GM23338 (cell line): ENCODE results near the gene KRT85. TPM values are rescaled to one million over a fixed set of nuclear protein-coding genes. Genes with fewer than 3 reads are reported as not detected.

ENCODE experiments used
- ATAC-seq: fragments of 200-7000 bp; cut with Tn5 transposase; 3 replicates; pipeline ENCODE4 v1.9.1; 2020
- DNase-seq: peaks from one replicate; pipeline ENCODE4 v3.0.0-alpha.2; 2015; ENCODE audit warnings: low spot score
- H2AFZ ChIP-seq: fragments of 200-600 bp; sonication (generic); 2 replicates; pipeline ENCODE4 v1.8.0; 2016; ENCODE audit warnings: antibody characterized with exemption, mild to moderate bottlenecking, moderate library complexity
- H3F3A ChIP-seq: fragments of 200-600 bp; sonication (generic); replicated peaks from 2 replicates; pipeline ENCODE4 v1.8.0; 2017; ENCODE audit warnings: antibody characterized with exemption, mixed run types, low read depth
- H3K27ac ChIP-seq: fragments of 200-600 bp; sonication (generic); 2 replicates; pipeline ENCODE4 v1.6.1; 2016; ENCODE audit warnings: low read depth
- H3K27me3 ChIP-seq: fragments of 200-600 bp; sonication (generic); 2 replicates; pipeline ENCODE4 v1.8.0; 2016; ENCODE audit warnings: mild to moderate bottlenecking, mixed run types, moderate library complexity; ENCODE audit not compliant: insufficient read depth
- H3K36me3 ChIP-seq: fragments of 200-600 bp; sonication (generic); 2 replicates; pipeline ENCODE4 v1.8.0; 2016; ENCODE audit warnings: mild to moderate bottlenecking; ENCODE audit not compliant: insufficient read depth
- H3K4me1 ChIP-seq: fragments of 200-600 bp; sonication (generic); 2 replicates; pipeline ENCODE4 v1.8.0; 2016; ENCODE audit warnings: mild to moderate bottlenecking, moderate library complexity; ENCODE audit not compliant: insufficient read depth
- H3K4me2 ChIP-seq: fragments of 200-600 bp; sonication (generic); 2 replicates; pipeline ENCODE4 v1.7.1; 2017; ENCODE audit warnings: mixed run types
- H3K4me3 ChIP-seq: fragments of 200-600 bp; sonication (generic); 2 replicates; pipeline ENCODE4 v1.6.1; 2016; ENCODE audit warnings: mixed run types
- H3K79me2 ChIP-seq: fragments of 200-600 bp; sonication (generic); replicated peaks from 2 replicates; pipeline ENCODE4 v1.8.0; 2017; ENCODE audit warnings: mild to moderate bottlenecking; ENCODE audit not compliant: insufficient read depth
- H3K9me2 ChIP-seq: fragments of 200-600 bp; sonication (generic); 2 replicates; pipeline ENCODE4 v1.8.0; 2017; ENCODE audit not compliant: insufficient read depth
- H4K20me1 ChIP-seq: fragments of 200-600 bp; sonication (generic); replicated peaks from 2 replicates; pipeline ENCODE4 v1.8.0; 2017; ENCODE audit warnings: mild to moderate bottlenecking; ENCODE audit not compliant: insufficient read depth
- H3K27ac Mint-ChIP-seq: 2 replicates; pipeline ENCODE4 v1.8.0; 2020; ENCODE audit warnings: inconsistent platforms, mild to moderate bottlenecking, moderate library complexity, mixed read lengths
- H3K27me3 Mint-ChIP-seq: 3 replicates; pipeline ENCODE4 v1.8.0; 2022; ENCODE audit warnings: low read depth, mild to moderate bottlenecking, moderate library complexity, mixed read lengths, inconsistent platforms; ENCODE audit not compliant: insufficient read depth, poor library complexity
- H3K36me3 Mint-ChIP-seq: 3 replicates; pipeline ENCODE4 v1.8.0; 2021; ENCODE audit warnings: low read depth, mild to moderate bottlenecking, inconsistent platforms, moderate library complexity, mixed read lengths
- H3K4me1 Mint-ChIP-seq: 3 replicates; pipeline ENCODE4 v1.8.0; 2020; ENCODE audit warnings: mild to moderate bottlenecking, inconsistent platforms, mixed read lengths
- H3K4me3 Mint-ChIP-seq: 3 replicates; pipeline ENCODE4 v1.8.0; 2021; ENCODE audit warnings: moderate library complexity, mild to moderate bottlenecking, inconsistent platforms, mixed read lengths
- H3K9me3 Mint-ChIP-seq: 3 replicates; pipeline ENCODE4 v1.8.0; 2020; ENCODE audit warnings: moderate library complexity, mild to moderate bottlenecking, inconsistent platforms, mixed read lengths
- CREB1 ChIP-seq: fragments of 250-450 bp; sonication (Bioruptor Pico); IDR thresholded peaks from 2 replicates; pipeline ENCODE4 v1.5.0; 2020; ENCODE audit warnings: low read depth, mild to moderate bottlenecking, moderate library complexity
- ETS1 ChIP-seq: IDR thresholded peaks from 2 replicates; pipeline ENCODE4 v1.6.1; 2016; ENCODE audit warnings: antibody characterized with exemption
- EZH2 ChIP-seq: fragments of 200-600 bp; sonication (generic); IDR thresholded peaks from one replicate; pipeline ENCODE4 v1.8.0; 2017; ENCODE audit warnings: antibody characterized with exemption, mild to moderate bottlenecking, low read depth; ENCODE audit not compliant: unreplicated experiment
- EZH2phosphoT487 ChIP-seq: fragments of 200-600 bp; sonication (generic); IDR thresholded peaks from one replicate; pipeline ENCODE4 v1.8.1; 2018; ENCODE audit warnings: antibody characterized with exemption; ENCODE audit not compliant: unreplicated experiment
- JUNB ChIP-seq: IDR thresholded peaks from one replicate; pipeline ENCODE4 v1.6.1; 2016; ENCODE audit warnings: antibody characterized with exemption; ENCODE audit not compliant: unreplicated experiment
- NANOG ChIP-seq: IDR thresholded peaks from 2 replicates; pipeline ENCODE4 v1.6.1; 2016; ENCODE audit warnings: antibody characterized with exemption, borderline replicate concordance
- POLR2AphosphoS5 ChIP-seq: IDR thresholded peaks from 2 replicates; pipeline ENCODE4 v1.6.1; 2016; ENCODE audit warnings: antibody characterized with exemption, low read depth
- STAT1 ChIP-seq: IDR thresholded peaks from one replicate; pipeline ENCODE4 v1.6.1; 2016; ENCODE audit warnings: antibody characterized with exemption; ENCODE audit not compliant: unreplicated experiment
- ZNF114 ChIP-seq: fragments of 250-450 bp; sonication (Bioruptor Pico); IDR thresholded peaks from 2 replicates; pipeline ENCODE4 v1.5.0; 2020; ENCODE audit warnings: mild to moderate bottlenecking, moderate library complexity
- ZNF331 ChIP-seq: fragments of 250-450 bp; sonication (Bioruptor Pico); IDR thresholded peaks from 2 replicates; pipeline ENCODE4 v1.5.0; 2020; ENCODE audit warnings: low read depth, mild to moderate bottlenecking, moderate library complexity
- polyA plus RNA-seq: library from polyadenylated mRNA; unstranded; fragments of >200 nt; fragmentation: Nextera tagmentation; extraction: Ambion mirVana; gene quantifications from 2 replicates; pipeline ENCODE4 v1.2.1, GENCODE V29; 2016
- total RNA-seq: library from RNA; depleted of rRNA; stranded (reverse); fragments of >200 nt; shearing (Covaris generic); gene quantifications from 2 replicates; pipeline ENCODE4 v1.2.3, GENCODE V29; 2014
- TF ChIP-seq, protein P1 (sequence below): IDR thresholded peaks from one replicate; pipeline ENCODE4 v1.6.1; 2018; ENCODE audit warnings: antibody characterized with exemption; ENCODE audit not compliant: unreplicated experiment
- TF ChIP-seq, protein P2 (sequence below): fragments of 250-450 bp; sonication (Bioruptor Pico); IDR thresholded peaks from 2 replicates; pipeline ENCODE4 v1.5.0; 2020; ENCODE audit warnings: mild to moderate bottlenecking, moderate library complexity
- TF ChIP-seq, protein P3 (sequence below), 2 experiments: fragments of 200-600 bp in 1 of 2; sonication (generic) in 1 of 2; conservative IDR thresholded peaks; 2 replicates each; pipeline versions ENCODE4 v1.5.1 to v1.6.1; 2016 to 2017; ENCODE audit warnings: antibody characterized with exemption in 2 of 2, low read depth in 2 of 2, mild to moderate bottlenecking in 2 of 2, moderate library complexity in 1 of 2

The KRT85 gene
- total and polyA plus RNA-seq, 2 experiments from 2014 or later, result not detected

DNA sequence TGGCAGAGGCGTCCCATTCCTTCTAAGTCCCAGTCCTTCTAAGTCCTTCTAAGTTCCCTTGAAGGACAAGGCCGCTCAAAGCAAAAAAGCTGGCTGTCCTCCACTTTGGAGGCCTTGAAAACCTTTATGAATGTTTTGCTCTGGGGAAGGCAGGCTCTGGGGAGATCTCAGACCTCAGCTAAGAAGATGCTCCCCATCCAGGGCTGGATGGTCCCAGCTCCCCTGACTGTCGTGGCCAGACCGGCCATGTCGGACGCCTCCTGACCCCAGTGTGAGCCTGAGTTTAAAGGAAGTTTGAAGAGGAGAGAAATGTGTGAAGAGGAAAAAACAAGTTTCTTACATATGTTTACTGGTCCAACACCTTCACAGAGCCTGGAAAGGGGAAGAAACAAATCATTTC lies 12.3 kb upstream of the KRT85 start:
- no peaks in the 10 kb centered on the region for H3K36me3 ChIP-seq
- no peaks in the 10 kb centered on the region for H4K20me1 ChIP-seq
- no peak overlapping the region for H3K27ac Mint-ChIP-seq
- no peaks in the 10 kb centered on the region for H3K36me3 Mint-ChIP-seq
- H3K27ac ChIP-seq, result no peak overlapping the region
- no peaks in the 10 kb centered on the region for H3F3A ChIP-seq
- no peak overlapping the region for H3K4me3 ChIP-seq
- no peaks in the 10 kb centered on the region for H3K27me3 ChIP-seq
- H3K4me3 Mint-ChIP-seq, result no peak overlapping the region
- no peaks in the 10 kb centered on the region for H3K79me2 ChIP-seq
- no peak overlapping the region for H3K4me2 ChIP-seq
- no peak for DNase-seq
- H3K4me1 Mint-ChIP-seq, result no peaks in the 10 kb centered on the region
- H3K9me3 Mint-ChIP-seq, result no peaks in the 10 kb centered on the region
- TF ChIP-seq EZH2, result no peak
- TF ChIP-seq STAT1, result no peak
- TF ChIP-seq, protein P1, sequence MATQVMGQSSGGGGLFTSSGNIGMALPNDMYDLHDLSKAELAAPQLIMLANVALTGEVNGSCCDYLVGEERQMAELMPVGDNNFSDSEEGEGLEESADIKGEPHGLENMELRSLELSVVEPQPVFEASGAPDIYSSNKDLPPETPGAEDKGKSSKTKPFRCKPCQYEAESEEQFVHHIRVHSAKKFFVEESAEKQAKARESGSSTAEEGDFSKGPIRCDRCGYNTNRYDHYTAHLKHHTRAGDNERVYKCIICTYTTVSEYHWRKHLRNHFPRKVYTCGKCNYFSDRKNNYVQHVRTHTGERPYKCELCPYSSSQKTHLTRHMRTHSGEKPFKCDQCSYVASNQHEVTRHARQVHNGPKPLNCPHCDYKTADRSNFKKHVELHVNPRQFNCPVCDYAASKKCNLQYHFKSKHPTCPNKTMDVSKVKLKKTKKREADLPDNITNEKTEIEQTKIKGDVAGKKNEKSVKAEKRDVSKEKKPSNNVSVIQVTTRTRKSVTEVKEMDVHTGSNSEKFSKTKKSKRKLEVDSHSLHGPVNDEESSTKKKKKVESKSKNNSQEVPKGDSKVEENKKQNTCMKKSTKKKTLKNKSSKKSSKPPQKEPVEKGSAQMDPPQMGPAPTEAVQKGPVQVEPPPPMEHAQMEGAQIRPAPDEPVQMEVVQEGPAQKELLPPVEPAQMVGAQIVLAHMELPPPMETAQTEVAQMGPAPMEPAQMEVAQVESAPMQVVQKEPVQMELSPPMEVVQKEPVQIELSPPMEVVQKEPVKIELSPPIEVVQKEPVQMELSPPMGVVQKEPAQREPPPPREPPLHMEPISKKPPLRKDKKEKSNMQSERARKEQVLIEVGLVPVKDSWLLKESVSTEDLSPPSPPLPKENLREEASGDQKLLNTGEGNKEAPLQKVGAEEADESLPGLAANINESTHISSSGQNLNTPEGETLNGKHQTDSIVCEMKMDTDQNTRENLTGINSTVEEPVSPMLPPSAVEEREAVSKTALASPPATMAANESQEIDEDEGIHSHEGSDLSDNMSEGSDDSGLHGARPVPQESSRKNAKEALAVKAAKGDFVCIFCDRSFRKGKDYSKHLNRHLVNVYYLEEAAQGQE, result no peak
- no peak for TF ChIP-seq NANOG
- no peak for TF ChIP-seq ZNF331
- TF ChIP-seq EZH2phosphoT487, result no peak
- TF ChIP-seq ETS1, result no peak
- no peak for TF ChIP-seq CREB1
- TF ChIP-seq ZNF114, result no peak
- no peak for TF ChIP-seq POLR2AphosphoS5
- TF ChIP-seq, protein P2, sequence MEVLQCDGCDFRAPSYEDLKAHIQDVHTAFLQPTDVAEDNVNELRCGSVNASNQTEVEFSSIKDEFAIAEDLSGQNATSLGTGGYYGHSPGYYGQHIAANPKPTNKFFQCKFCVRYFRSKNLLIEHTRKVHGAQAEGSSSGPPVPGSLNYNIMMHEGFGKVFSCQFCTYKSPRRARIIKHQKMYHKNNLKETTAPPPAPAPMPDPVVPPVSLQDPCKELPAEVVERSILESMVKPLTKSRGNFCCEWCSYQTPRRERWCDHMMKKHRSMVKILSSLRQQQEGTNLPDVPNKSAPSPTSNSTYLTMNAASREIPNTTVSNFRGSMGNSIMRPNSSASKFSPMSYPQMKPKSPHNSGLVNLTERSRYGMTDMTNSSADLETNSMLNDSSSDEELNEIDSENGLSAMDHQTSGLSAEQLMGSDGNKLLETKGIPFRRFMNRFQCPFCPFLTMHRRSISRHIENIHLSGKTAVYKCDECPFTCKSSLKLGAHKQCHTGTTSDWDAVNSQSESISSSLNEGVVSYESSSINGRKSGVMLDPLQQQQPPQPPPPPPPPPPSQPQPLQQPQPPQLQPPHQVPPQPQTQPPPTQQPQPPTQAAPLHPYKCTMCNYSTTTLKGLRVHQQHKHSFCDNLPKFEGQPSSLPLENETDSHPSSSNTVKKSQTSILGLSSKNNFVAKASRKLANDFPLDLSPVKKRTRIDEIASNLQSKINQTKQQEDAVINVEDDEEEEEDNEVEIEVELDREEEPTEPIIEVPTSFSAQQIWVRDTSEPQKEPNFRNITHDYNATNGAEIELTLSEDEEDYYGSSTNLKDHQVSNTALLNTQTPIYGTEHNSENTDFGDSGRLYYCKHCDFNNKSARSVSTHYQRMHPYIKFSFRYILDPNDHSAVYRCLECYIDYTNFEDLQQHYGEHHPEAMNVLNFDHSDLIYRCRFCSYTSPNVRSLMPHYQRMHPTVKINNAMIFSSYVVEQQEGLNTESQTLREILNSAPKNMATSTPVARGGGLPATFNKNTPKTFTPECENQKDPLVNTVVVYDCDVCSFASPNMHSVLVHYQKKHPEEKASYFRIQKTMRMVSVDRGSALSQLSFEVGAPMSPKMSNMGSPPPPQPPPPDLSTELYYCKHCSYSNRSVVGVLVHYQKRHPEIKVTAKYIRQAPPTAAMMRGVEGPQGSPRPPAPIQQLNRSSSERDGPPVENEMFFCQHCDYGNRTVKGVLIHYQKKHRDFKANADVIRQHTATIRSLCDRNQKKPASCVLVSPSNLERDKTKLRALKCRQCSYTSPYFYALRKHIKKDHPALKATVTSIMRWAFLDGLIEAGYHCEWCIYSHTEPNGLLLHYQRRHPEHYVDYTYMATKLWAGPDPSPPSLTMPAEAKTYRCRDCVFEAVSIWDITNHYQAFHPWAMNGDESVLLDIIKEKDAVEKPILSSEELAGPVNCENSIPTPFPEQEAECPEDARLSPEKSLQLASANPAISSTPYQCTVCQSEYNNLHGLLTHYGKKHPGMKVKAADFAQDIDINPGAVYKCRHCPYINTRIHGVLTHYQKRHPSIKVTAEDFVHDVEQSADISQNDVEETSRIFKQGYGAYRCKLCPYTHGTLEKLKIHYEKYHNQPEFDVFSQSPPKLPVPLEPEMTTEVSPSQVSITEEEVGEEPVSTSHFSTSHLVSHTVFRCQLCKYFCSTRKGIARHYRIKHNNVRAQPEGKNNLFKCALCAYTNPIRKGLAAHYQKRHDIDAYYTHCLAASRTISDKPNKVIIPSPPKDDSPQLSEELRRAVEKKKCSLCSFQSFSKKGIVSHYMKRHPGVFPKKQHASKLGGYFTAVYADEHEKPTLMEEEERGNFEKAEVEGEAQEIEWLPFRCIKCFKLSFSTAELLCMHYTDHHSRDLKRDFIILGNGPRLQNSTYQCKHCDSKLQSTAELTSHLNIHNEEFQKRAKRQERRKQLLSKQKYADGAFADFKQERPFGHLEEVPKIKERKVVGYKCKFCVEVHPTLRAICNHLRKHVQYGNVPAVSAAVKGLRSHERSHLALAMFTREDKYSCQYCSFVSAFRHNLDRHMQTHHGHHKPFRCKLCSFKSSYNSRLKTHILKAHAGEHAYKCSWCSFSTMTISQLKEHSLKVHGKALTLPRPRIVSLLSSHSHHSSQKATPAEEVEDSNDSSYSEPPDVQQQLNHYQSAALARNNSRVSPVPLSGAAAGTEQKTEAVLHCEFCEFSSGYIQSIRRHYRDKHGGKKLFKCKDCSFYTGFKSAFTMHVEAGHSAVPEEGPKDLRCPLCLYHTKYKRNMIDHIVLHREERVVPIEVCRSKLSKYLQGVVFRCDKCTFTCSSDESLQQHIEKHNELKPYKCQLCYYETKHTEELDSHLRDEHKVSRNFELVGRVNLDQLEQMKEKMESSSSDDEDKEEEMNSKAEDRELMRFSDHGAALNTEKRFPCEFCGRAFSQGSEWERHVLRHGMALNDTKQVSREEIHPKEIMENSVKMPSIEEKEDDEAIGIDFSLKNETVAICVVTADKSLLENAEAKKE (CRISPR knock-in tag), result no peak
- no peak for TF ChIP-seq JUNB
- TF ChIP-seq, protein P3, sequence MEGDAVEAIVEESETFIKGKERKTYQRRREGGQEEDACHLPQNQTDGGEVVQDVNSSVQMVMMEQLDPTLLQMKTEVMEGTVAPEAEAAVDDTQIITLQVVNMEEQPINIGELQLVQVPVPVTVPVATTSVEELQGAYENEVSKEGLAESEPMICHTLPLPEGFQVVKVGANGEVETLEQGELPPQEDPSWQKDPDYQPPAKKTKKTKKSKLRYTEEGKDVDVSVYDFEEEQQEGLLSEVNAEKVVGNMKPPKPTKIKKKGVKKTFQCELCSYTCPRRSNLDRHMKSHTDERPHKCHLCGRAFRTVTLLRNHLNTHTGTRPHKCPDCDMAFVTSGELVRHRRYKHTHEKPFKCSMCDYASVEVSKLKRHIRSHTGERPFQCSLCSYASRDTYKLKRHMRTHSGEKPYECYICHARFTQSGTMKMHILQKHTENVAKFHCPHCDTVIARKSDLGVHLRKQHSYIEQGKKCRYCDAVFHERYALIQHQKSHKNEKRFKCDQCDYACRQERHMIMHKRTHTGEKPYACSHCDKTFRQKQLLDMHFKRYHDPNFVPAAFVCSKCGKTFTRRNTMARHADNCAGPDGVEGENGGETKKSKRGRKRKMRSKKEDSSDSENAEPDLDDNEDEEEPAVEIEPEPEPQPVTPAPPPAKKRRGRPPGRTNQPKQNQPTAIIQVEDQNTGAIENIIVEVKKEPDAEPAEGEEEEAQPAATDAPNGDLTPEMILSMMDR (conservative IDR thresholded peaks at IDR 0.05; ENCODE audit: low read depth in 2 of 2), result no peak
- no peak overlapping the region for H2AFZ ChIP-seq
- ATAC-seq, result no peak
- no peaks in the 10 kb centered on the region for H3K9me2 ChIP-seq
- no peaks in the 10 kb centered on the region for H3K4me1 ChIP-seq
- peaks cover 3% of the 10 kb centered on the region for H3K27me3 Mint-ChIP-seq
